SK-N-SH (cell line): ENCODE results near the gene CCS. TPM values are rescaled to one million over a fixed set of nuclear protein-coding genes. Genes with fewer than 3 reads are reported as not detected.

ENCODE experiments used
- CTCF ChIA-PET: fragments of 300-600, 350-600 bp; formaldehyde crosslinking; extraction: SDS; loops from one replicate; lab custom pipeline; 2021; lab: Yijun Ruan, JAX
- POLR2A ChIA-PET: fragments of 350-600 bp; sonication (Branson Sonifier 250); formaldehyde crosslinking; extraction: SDS; loops from one replicate; lab custom pipeline; 2020; ENCODE audit warnings: antibody characterized with exemption, inconsistent platforms; lab: Yijun Ruan, JAX
- DNase-seq: peaks from one replicate; pipeline ENCODE4 v3.0.0; 2012
- H2AFZ ChIP-seq: fragments of 200-600 bp; sonication (generic); 2 replicates; pipeline ENCODE4 v1.8.1; 2016; ENCODE audit warnings: antibody characterized with exemption, mild to moderate bottlenecking, low read depth
- H3F3A ChIP-seq: fragments of 200-600 bp; sonication (generic); replicated peaks from 2 replicates; pipeline ENCODE3; 2016; ENCODE audit warnings: antibody characterized with exemption, mild to moderate bottlenecking; ENCODE audit not compliant: insufficient read depth
- H3K27ac ChIP-seq, 2 experiments: fragments of 200-500 bp in 1 of 2; fragments of 200-600 bp in 1 of 2; sonication (Bioruptor generic) in 1 of 2; sonication (generic), shearing (Covaris generic) in 1 of 2; 2 replicates each; pipeline versions ENCODE4 v1.5.1 to v1.6.1; 2014 to 2016; ENCODE audit warnings: low read depth in 2 of 2, inconsistent platforms in 1 of 2, low read length in 1 of 2, mild to moderate bottlenecking in 1 of 2, mixed read lengths in 1 of 2
- H3K27me3 ChIP-seq: fragments of 200-600 bp; sonication (generic), shearing (Covaris generic); 2 replicates; pipeline ENCODE4 v1.6.1; 2016; ENCODE audit warnings: mixed run types; ENCODE audit not compliant: insufficient read depth
- H3K36me3 ChIP-seq, 2 experiments: fragments of 200-500 bp in 1 of 2; fragments of 200-600 bp in 1 of 2; sonication (Bioruptor generic) in 1 of 2; sonication (generic) in 1 of 2; replicated peaks in 1 of 2; 2 replicates each; pipeline versions ENCODE3 to v1.5.1; 2014 to 2016; ENCODE audit warnings: low read length in 1 of 2, mild to moderate bottlenecking in 1 of 2; ENCODE audit not compliant: insufficient read depth in 2 of 2, control insufficient read depth in 1 of 2
- H3K4me1 ChIP-seq, 2 experiments: fragments of 200-500 bp in 1 of 2; fragments of 200-600 bp in 1 of 2; sonication (Bioruptor generic) in 1 of 2; sonication (generic), shearing (Covaris generic) in 1 of 2; 2 replicates each; pipeline versions ENCODE4 v1.5.1 to v1.6.1; 2014 to 2016; ENCODE audit warnings: low read depth in 1 of 2, low read length in 1 of 2, mixed run types in 1 of 2; ENCODE audit not compliant: insufficient read depth in 2 of 2, control insufficient read depth in 1 of 2
- H3K4me2 ChIP-seq: fragments of 200-600 bp; sonication (generic), shearing (Covaris generic); 2 replicates; pipeline ENCODE4 v1.6.1; 2017; ENCODE audit warnings: mixed run types
- H3K4me3 ChIP-seq, 2 experiments: fragments of 200-500 bp in 1 of 2; fragments of 200-600 bp in 1 of 2; sonication (Bioruptor generic) in 1 of 2; sonication (generic), shearing (Covaris generic) in 1 of 2; 2 replicates each; pipeline versions ENCODE4 v1.5.1 to v1.8.1; 2014 to 2016; ENCODE audit warnings: low read depth in 2 of 2, inconsistent platforms in 1 of 2, low read length in 1 of 2, mild to moderate bottlenecking in 1 of 2, mixed read lengths in 1 of 2, moderate library complexity in 1 of 2
- H3K79me2 ChIP-seq: fragments of 200-600 bp; sonication (generic); 2 replicates; pipeline ENCODE4 v1.8.1; 2017; ENCODE audit warnings: mild to moderate bottlenecking; ENCODE audit not compliant: insufficient read depth
- H3K9ac ChIP-seq: fragments of 200-600 bp; sonication (generic); 2 replicates; pipeline ENCODE4 v1.6.1; 2017; ENCODE audit warnings: mixed run types
- H3K9me2 ChIP-seq: fragments of 200-600 bp; sonication (generic); 2 replicates; pipeline ENCODE4 v1.6.1; 2017; ENCODE audit warnings: mixed run types
- H3K9me3 ChIP-seq: fragments of 200-600 bp; sonication (generic); 2 replicates; pipeline ENCODE4 v1.6.1; 2017; ENCODE audit warnings: mixed run types, mild to moderate bottlenecking, moderate library complexity
- H4K20me1 ChIP-seq: fragments of 200-600 bp; sonication (generic); 2 replicates; pipeline ENCODE4 v1.6.1; 2017; ENCODE audit warnings: mild to moderate bottlenecking, mixed run types; ENCODE audit not compliant: insufficient read depth
- CHD2 ChIP-seq: fragments of 150-350 bp; IDR thresholded peaks from 2 replicates; pipeline ENCODE4 v1.6.1; 2018; ENCODE audit warnings: low read length; ENCODE audit not compliant: partially characterized antibody
- EP300 ChIP-seq, 2 experiments: IDR thresholded peaks; 2 replicates each; pipeline versions ENCODE4 v1.4.0 to v1.6.1; 2012; ENCODE audit warnings: borderline replicate concordance in 1 of 2, low read depth in 1 of 2, low read length in 1 of 2
- FOSL2 ChIP-seq: IDR thresholded peaks from 2 replicates; pipeline ENCODE4 v1.4.0; 2012; ENCODE audit warnings: low read depth, mild to moderate bottlenecking, moderate library complexity, borderline replicate concordance
- FOXM1 ChIP-seq: IDR thresholded peaks from 2 replicates; pipeline ENCODE4 v1.4.0; 2012; ENCODE audit warnings: low read depth, mild to moderate bottlenecking
- MEF2A ChIP-seq: IDR thresholded peaks from 2 replicates; pipeline ENCODE4 v1.4.0; 2012; ENCODE audit warnings: low read depth, borderline replicate concordance
- NFIC ChIP-seq: IDR thresholded peaks from 2 replicates; pipeline ENCODE4 v1.4.0; 2012; ENCODE audit warnings: borderline replicate concordance
- POLR2AphosphoS5 ChIP-seq: IDR thresholded peaks from 2 replicates; pipeline ENCODE4 v1.6.1; 2012; ENCODE audit warnings: low read depth, low read length
- RCOR1 ChIP-seq: fragments of 150-350 bp; IDR thresholded peaks from 2 replicates; pipeline ENCODE4 v1.6.1; 2017; ENCODE audit warnings: antibody characterized with exemption, low read length
- TCF12 ChIP-seq: IDR thresholded peaks from 2 replicates; pipeline ENCODE4 v1.4.0; 2012
- WGBS: methylation state at CpG from one replicate; pipeline ENCODE4 v1.1.6; 2017; ENCODE audit warnings: low lambda C conversion rate; 5-methylcytosine and 5-hydroxymethylcytosine counted together
- polyA plus RNA-seq, 3 experiments: library from polyadenylated mRNA; depleted of rRNA; stranded (reverse); fragments of >200 nt; gene quantifications; 2 replicates each; pipeline ENCODE4 v1.2.3, GENCODE V29; 2012
- TF ChIP-seq, protein P1 (sequence below): IDR thresholded peaks from 2 replicates; pipeline ENCODE4; 2012
- TF ChIP-seq, protein P2 (sequence below): fragments of 150-350 bp; IDR thresholded peaks from 2 replicates; pipeline ENCODE4 v1.6.1; 2016; ENCODE audit warnings: mild to moderate bottlenecking, low read depth, low read length
- TF ChIP-seq, protein P3 (sequence below): IDR thresholded peaks from 2 replicates; pipeline ENCODE4 v1.6.1; 2012; ENCODE audit warnings: mild to moderate bottlenecking, low read depth, low read length, moderate library complexity

Gene CCS
- polyA plus RNA-seq, 1 of the 3 experiments (the other 2 are of a cell fraction): 56.1 TPM

DNA sequence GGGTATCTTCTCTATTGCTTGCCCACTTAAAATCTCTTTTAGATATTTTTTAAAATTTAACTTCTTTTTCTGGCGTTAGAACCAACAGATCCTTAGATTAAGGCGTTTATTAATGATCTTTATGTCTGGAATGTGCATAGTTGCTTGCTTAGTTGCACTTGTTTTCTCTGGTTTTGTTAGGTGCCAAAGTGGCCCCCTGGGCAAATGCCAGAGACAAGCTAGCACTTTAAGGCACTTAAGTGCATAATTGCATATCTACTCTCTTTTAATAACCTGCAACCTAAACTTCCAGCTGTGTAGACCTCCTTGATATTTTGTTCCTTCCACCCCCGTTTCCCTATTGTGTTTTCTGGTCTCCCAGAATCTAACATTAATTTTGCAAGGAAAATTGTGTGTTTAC, 48.8 kb downstream of the CCS start:
- H3K9ac ChIP-seq: peak overlapping the region; percentile 96; the same call in 1 of the 2 replicates
- H3K4me2 ChIP-seq: peak overlapping the region; percentile 83
- H3K79me2 ChIP-seq: peaks cover 97% of the 10 kb centered on the region
- 14% methylated on average over 3 of the region's 3 CpGs for WGBS
- peaks cover 70 to 71% of the 10 kb centered on the region in 2 experiments for H3K36me3 ChIP-seq
- no peaks in the 10 kb centered on the region for H3K27me3 ChIP-seq
- H3K27ac ChIP-seq: no peak overlapping the region
- H3K9me3 ChIP-seq: no peaks in the 10 kb centered on the region
- H3F3A ChIP-seq: peaks cover 15% of the 10 kb centered on the region
- no peaks in the 10 kb centered on the region for H3K9me2 ChIP-seq
- peaks cover 43 to 56% of the 10 kb centered on the region in 2 experiments for H3K4me1 ChIP-seq
- ChIA-PET POLR2A (no interaction called here), CTCF (interaction anchor here (1.3 to 1.8 kb wide), 3 partner anchors 11 to 64 kb away, joined by 3 to 5 read pairs (median 4); partner anchors contain the start of gene RBM4B)
- peaks cover 82% of the 10 kb centered on the region for H4K20me1 ChIP-seq
- DNase-seq: no peak
- 0 out of 2 replicates have a peak, but pooled peaks have one; percentile 23 for TF ChIP-seq NFIC
- no peak for TF ChIP-seq RCOR1
- peak overlapping the region; percentile 75 to 97 for H3K4me3 ChIP-seq
- no peak overlapping the region for H2AFZ ChIP-seq

DNA sequence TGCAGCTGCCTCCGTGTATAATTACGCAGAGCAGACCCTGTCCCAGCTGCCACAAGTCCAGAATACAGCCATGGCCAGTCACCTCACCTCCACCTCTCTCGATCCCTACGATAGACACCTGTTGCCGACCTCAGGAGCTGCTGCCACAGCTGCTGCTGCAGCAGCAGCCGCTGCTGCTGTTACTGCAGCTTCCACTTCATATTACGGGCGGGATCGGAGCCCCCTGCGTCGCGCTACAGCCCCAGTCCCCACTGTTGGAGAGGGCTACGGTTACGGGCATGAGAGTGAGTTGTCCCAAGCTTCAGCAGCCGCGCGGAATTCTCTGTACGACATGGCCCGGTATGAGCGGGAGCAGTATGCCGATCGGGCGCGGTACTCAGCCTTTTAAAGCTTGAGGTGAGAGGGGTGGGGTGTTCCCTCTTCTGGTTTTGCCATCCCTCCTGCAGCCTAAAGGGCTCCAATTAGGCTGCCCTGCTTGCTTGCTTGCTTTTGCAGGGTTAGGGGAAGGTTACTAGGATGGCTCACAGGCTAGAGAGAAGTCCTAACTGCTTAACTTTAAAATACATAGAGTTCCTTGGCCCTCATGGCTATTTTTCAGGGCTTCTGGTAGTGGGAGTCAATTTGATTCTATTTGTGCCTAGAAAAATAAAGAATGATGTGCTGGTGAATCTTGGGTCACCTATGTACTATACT, 50.9 kb downstream of the CCS start:
- TF ChIP-seq POLR2AphosphoS5 (0 out of 2 replicates have a peak, but pooled peaks have one; percentile 24), NFIC (no peak)

DNA sequence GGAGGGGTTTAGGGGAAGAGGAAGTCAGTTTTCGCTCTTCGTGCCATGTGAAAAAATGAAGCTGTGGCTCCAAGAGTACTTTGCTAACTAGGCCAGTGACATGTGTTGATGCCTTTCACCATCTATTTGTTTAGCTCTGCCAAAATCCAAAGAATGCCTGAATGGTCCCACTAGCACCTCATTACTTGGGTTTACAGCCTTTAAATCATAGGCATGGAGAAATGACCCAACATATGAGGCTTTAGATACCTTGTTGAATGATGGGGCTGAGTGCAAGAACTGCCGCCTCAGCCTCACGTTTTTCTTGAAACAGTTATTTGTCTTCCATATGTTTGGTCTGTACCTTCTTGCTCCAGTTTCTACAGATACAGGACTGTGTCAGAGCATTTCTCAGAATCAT, 53.8 kb downstream of the CCS start:
- H3K27me3 ChIP-seq: no peaks in the 10 kb centered on the region
- POLR2A ChIA-PET: interaction anchor here (0.6 to 0.9 kb wide), 2 partner anchors 9 to 437 kb away, joined by 3 read pairs; partner anchors contain the start of gene RBM4
- no peak overlapping the region for H3K4me3 ChIP-seq
- H3K9me2 ChIP-seq: no peaks in the 10 kb centered on the region
- no peak for DNase-seq
- CTCF ChIA-PET: interaction anchor here (1.6 kb wide), 1 partner anchor 31 kb away, joined by 6 read pairs; the partner anchor contains the start of gene RBM4B
- H3K4me1 ChIP-seq: peaks cover 15 to 28% of the 10 kb centered on the region in 2 experiments
- H2AFZ ChIP-seq: no peak overlapping the region
- peaks cover 100% of the 10 kb centered on the region for H3K79me2 ChIP-seq
- 96% methylated on average over 4 of the region's 4 CpGs for WGBS
- no peaks in the 10 kb centered on the region for H3K9me3 ChIP-seq
- H4K20me1 ChIP-seq: peaks cover 97% of the 10 kb centered on the region
- H3K36me3 ChIP-seq: peaks cover 65 to 86% of the 10 kb centered on the region in 2 experiments
- H3K9ac ChIP-seq: no peak overlapping the region
- no peak overlapping the region for H3K27ac ChIP-seq
- H3K4me2 ChIP-seq: no peak overlapping the region
- H3F3A ChIP-seq: peaks cover 36% of the 10 kb centered on the region
- TF ChIP-seq, protein P1, sequence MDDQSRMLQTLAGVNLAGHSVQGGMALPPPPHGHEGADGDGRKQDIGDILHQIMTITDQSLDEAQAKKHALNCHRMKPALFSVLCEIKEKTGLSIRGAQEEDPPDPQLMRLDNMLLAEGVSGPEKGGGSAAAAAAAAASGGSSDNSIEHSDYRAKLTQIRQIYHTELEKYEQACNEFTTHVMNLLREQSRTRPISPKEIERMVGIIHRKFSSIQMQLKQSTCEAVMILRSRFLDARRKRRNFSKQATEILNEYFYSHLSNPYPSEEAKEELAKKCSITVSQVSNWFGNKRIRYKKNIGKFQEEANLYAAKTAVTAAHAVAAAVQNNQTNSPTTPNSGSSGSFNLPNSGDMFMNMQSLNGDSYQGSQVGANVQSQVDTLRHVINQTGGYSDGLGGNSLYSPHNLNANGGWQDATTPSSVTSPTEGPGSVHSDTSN: no peak
- TF ChIP-seq TCF12 (no peak), FOXM1 (no peak), MEF2A (no peak), FOSL2 (no peak), CHD2 (no peak), POLR2AphosphoS5 (no peak), EP300 (IDR thresholded peaks at IDR 0.05; ENCODE audit: borderline replicate concordance in 1 of 2, low read depth in 1 of 2, low read length in 1 of 2) (no peak)
- TF ChIP-seq, protein P2, sequence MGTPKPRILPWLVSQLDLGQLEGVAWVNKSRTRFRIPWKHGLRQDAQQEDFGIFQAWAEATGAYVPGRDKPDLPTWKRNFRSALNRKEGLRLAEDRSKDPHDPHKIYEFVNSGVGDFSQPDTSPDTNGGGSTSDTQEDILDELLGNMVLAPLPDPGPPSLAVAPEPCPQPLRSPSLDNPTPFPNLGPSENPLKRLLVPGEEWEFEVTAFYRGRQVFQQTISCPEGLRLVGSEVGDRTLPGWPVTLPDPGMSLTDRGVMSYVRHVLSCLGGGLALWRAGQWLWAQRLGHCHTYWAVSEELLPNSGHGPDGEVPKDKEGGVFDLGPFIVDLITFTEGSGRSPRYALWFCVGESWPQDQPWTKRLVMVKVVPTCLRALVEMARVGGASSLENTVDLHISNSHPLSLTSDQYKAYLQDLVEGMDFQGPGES: no peak
- TF ChIP-seq, protein P3, sequence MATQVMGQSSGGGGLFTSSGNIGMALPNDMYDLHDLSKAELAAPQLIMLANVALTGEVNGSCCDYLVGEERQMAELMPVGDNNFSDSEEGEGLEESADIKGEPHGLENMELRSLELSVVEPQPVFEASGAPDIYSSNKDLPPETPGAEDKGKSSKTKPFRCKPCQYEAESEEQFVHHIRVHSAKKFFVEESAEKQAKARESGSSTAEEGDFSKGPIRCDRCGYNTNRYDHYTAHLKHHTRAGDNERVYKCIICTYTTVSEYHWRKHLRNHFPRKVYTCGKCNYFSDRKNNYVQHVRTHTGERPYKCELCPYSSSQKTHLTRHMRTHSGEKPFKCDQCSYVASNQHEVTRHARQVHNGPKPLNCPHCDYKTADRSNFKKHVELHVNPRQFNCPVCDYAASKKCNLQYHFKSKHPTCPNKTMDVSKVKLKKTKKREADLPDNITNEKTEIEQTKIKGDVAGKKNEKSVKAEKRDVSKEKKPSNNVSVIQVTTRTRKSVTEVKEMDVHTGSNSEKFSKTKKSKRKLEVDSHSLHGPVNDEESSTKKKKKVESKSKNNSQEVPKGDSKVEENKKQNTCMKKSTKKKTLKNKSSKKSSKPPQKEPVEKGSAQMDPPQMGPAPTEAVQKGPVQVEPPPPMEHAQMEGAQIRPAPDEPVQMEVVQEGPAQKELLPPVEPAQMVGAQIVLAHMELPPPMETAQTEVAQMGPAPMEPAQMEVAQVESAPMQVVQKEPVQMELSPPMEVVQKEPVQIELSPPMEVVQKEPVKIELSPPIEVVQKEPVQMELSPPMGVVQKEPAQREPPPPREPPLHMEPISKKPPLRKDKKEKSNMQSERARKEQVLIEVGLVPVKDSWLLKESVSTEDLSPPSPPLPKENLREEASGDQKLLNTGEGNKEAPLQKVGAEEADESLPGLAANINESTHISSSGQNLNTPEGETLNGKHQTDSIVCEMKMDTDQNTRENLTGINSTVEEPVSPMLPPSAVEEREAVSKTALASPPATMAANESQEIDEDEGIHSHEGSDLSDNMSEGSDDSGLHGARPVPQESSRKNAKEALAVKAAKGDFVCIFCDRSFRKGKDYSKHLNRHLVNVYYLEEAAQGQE: no peak

More for the DNA sequence above, 50.9 kb downstream of the CCS start:
- peak overlapping the region; percentile 83 for H3K4me2 ChIP-seq
- H3K9me3 ChIP-seq: no peaks in the 10 kb centered on the region
- H3F3A ChIP-seq: peaks cover 18% of the 10 kb centered on the region
- no peaks in the 10 kb centered on the region for H3K27me3 ChIP-seq
- no peak overlapping the region for H3K9ac ChIP-seq
- H4K20me1 ChIP-seq: peaks cover 100% of the 10 kb centered on the region
- no peak for DNase-seq
- no peaks in the 10 kb centered on the region for H3K9me2 ChIP-seq
- H3K4me1 ChIP-seq: peaks cover 34 to 52% of the 10 kb centered on the region in 2 experiments
- ChIA-PET CTCF (interaction anchor here (0.6 to 1.8 kb wide), 6 partner anchors 11 to 280 kb away, joined by 3 to 9 read pairs (median 3); partner anchors contain the start of gene RBM4B), POLR2A (no interaction called here)
- H3K36me3 ChIP-seq: peaks cover 79 to 91% of the 10 kb centered on the region in 2 experiments
- 80% methylated on average over 15 of the region's 24 CpGs for WGBS
- H3K27ac ChIP-seq: no peak overlapping the region
- H3K79me2 ChIP-seq: peaks cover 100% of the 10 kb centered on the region
- H2AFZ ChIP-seq: no peak overlapping the region
- H3K4me3 ChIP-seq: peak overlapping the region in 1 of 2 experiments; percentile 75; a peak in 2 of 4 replicates
